A673 (cell line): ENCODE data around the gene CDH4. TPM values are rescaled to one million over a fixed set of nuclear protein-coding genes. Genes with fewer than 3 reads are reported as not detected.

ENCODE experiments used
- BruUV-seq: library from RNA; stranded (reverse); fragments of 400-500 nt; replicated peaks from 2 replicates; lab custom pipeline; 2021; lab: Mats Ljungman, UMichigan
- CTCF ChIA-PET: fragments of 300-600 bp; sonication (Branson Sonifier 250); formaldehyde crosslinking; loops from one replicate; lab custom pipeline; 2022; ENCODE audit warnings: antibody characterized with exemption; lab: Charles Lee
- POLR2A ChIA-PET: fragments of 300-600 bp; sonication (Branson Sonifier 250); formaldehyde crosslinking; loops from one replicate; lab custom pipeline; 2022; ENCODE audit warnings: antibody characterized with exemption; ENCODE audit not compliant: low non-redundant PET; lab: Charles Lee
- DNase-seq: peaks from one replicate; pipeline ENCODE4 v3.0.0-alpha.2; 2015; ENCODE audit warnings: low spot score
- H3K27ac ChIP-seq: fragments of 200-600 bp; sonication (generic); 2 replicates; pipeline ENCODE4 v1.5.1; 2016; ENCODE audit warnings: mixed run types, low read depth, mild to moderate bottlenecking, mixed read lengths, antibody characterized with exemption, low read length; ENCODE audit not compliant: poor library complexity, severe bottlenecking
- H3K27me3 ChIP-seq: fragments of 200-600 bp; sonication (generic); replicated peaks from 2 replicates; pipeline ENCODE4 v1.6.1; 2017; ENCODE audit warnings: mixed run types, low read depth, mild to moderate bottlenecking, mixed read lengths, antibody characterized with exemption, low read length; ENCODE audit not compliant: insufficient read depth, poor library complexity
- H3K36me3 ChIP-seq: fragments of 200-600 bp; sonication (generic); 2 replicates; pipeline ENCODE4 v1.6.1; 2016; ENCODE audit warnings: mixed run types, mild to moderate bottlenecking, mixed read lengths, antibody characterized with exemption, low read length; ENCODE audit not compliant: insufficient read depth, poor library complexity, severe bottlenecking
- H3K4me1 ChIP-seq: fragments of 200-600 bp; sonication (generic); 2 replicates; pipeline ENCODE4 v1.6.1; 2017; ENCODE audit warnings: mixed run types, mild to moderate bottlenecking, mixed read lengths, antibody characterized with exemption, low read length; ENCODE audit not compliant: insufficient read depth, poor library complexity, severe bottlenecking
- H3K4me3 ChIP-seq: fragments of 200-600 bp; sonication (generic); 2 replicates; pipeline ENCODE4 v1.5.1; 2016; ENCODE audit warnings: low read depth, mixed run types, mild to moderate bottlenecking, mixed read lengths, low read length; ENCODE audit not compliant: poor library complexity, severe bottlenecking
- H3K9me3 ChIP-seq: fragments of 200-600 bp; sonication (generic); 2 replicates; pipeline ENCODE4 v1.6.1; 2016; ENCODE audit warnings: mixed run types, low read depth, mild to moderate bottlenecking, mixed read lengths, antibody characterized with exemption, low read length; ENCODE audit not compliant: poor library complexity, severe bottlenecking
- CTCF ChIP-seq: fragments of 300-800, 200-600 bp; sonication (generic); conservative IDR thresholded peaks from 2 replicates; pipeline ENCODE4 v1.5.1; 2017; ENCODE audit warnings: low read depth, mild to moderate bottlenecking, antibody characterized with exemption, low read length, moderate library complexity, mixed read lengths
- EZH2 ChIP-seq: fragments of 200-600 bp; sonication (generic); IDR thresholded peaks from 2 replicates; pipeline ENCODE4 v1.6.1; 2017; ENCODE audit warnings: borderline replicate concordance, low read depth, mild to moderate bottlenecking, mixed read lengths, antibody characterized with exemption, low read length; ENCODE audit not compliant: poor library complexity, severe bottlenecking
- intact Hi-C: fragments of 100-400 bp; cut with micrococcal nuclease; formaldehyde crosslinking; loops from one replicate; pipeline ENCODE4 v1.10.0; 2022; ENCODE audit not compliant: unreplicated experiment
- total RNA-seq: library from RNA; stranded (reverse); gene quantifications from 2 replicates; pipeline ENCODE4 v1.2.3, GENCODE V29; 2021

CDH4 gene
- total RNA-seq, 1 experiment from 2014 or later, result 8.3 TPM

- Histone ChIP-seq H3K36me3 (no peaks in the 10 kb centered on the region), H3K27me3 (peaks cover 21% of the 10 kb centered on the region), H3K4me3 (no peak overlapping the region), H3K9me3 (no peaks in the 10 kb centered on the region), H3K4me1 (no peaks in the 10 kb centered on the region), H3K27ac (no peak overlapping the region)
- ChIA-PET POLR2A (no interaction called here), CTCF (no interaction called here)
- no peak for DNase-seq
- TF ChIP-seq CTCF (no peak), EZH2 (no peak)
- intact Hi-C loops, result no loop called here
- BruUV-seq, result no TSS peak
Measured at GRCh38 chr20:61786230-61786629, 534.2 kb downstream of the CDH4 start.

GRCh38 chr20:61788343-61788742 is 536.3 kb downstream of the CDH4 start:
- POLR2A ChIA-PET, result no interaction called here
- DNase-seq, result peak; percentile 12
- H3K4me1 ChIP-seq, result no peaks in the 10 kb centered on the region
- no TSS peak for BruUV-seq
- H3K36me3 ChIP-seq, result no peaks in the 10 kb centered on the region
- no peak overlapping the region for H3K4me3 ChIP-seq
- no peak for TF ChIP-seq EZH2
- no peak for TF ChIP-seq CTCF
- H3K9me3 ChIP-seq, result no peaks in the 10 kb centered on the region
- no peak overlapping the region for H3K27ac ChIP-seq
- CTCF ChIA-PET, result no interaction called here
- peaks cover 1% of the 10 kb centered on the region for H3K27me3 ChIP-seq
- intact Hi-C loops, result no loop called here

DNA sequence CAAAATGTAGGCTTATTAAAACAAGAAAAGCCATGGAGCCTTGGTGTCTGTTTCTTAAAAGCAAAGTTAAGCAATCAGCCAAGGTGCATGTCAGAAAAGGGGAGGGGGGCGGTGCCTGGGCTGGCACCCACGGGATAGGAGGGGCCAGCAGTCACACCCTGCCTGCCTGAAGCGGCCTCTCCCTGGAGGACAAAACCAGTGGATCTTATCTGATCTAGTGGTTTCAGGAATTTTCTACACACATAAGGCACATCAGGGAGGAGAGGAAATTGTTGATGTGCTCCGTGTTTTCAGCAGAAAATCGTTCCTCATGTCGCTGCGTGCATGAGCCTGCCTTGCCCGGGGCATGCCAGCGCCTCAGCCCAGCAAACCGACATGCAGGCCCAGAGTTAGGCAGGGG is 537.3 kb downstream of the CDH4 start:
- Histone ChIP-seq H3K9me3 (no peaks in the 10 kb centered on the region), H3K36me3 (no peaks in the 10 kb centered on the region), H3K4me1 (no peaks in the 10 kb centered on the region), H3K27ac (no peak overlapping the region), H3K27me3 (no peaks in the 10 kb centered on the region), H3K4me3 (no peak overlapping the region)
- POLR2A ChIA-PET, result no interaction called here
- intact Hi-C loops, result no loop called here
- no TSS peak for BruUV-seq
- DNase-seq, result no peak
- CTCF ChIA-PET, result no interaction called here
- TF ChIP-seq EZH2, result no peak
- TF ChIP-seq CTCF, result no peak
